Uterus (tissue), 2 donors: ENCODE results near the gene WDR88.

Experiments used
- CTCF ChIP-seq, 4 experiments: fragments of 200-600 bp in 2 of 4; fragments of 450-650 bp in 2 of 4; sonication (generic) in 2 of 4; IDR thresholded peaks; one replicate each; pipeline ENCODE4 v1.5.1; 2016 to 2019; ENCODE audit warnings: antibody characterized with exemption in 4 of 4, mild to moderate bottlenecking in 2 of 4, moderate library complexity in 1 of 4
- POLR2A ChIP-seq, 2 donors: fragments of 450-650 bp; IDR thresholded peaks; one replicate each; pipeline ENCODE4 v1.6.1; 2016; ENCODE audit warnings: antibody characterized with exemption in 2 of 2, mild to moderate bottlenecking in 1 of 2, moderate library complexity in 1 of 2

GRCh38 chr19:33215438-33216197 is 83.7 kb downstream of the WDR88 start:
- TF ChIP-seq CTCF (IDR thresholded peaks at IDR 0.05) (no peak), POLR2A (IDR thresholded peaks at IDR 0.05) (no peak)
